ENCODE data around the gene SNX7.

GRCh38 chr1:98644510-98644909 lies 17.0 kb upstream of the SNX7 start:
- no peak for TF ChIP-seq GATA2 (IDR thresholded peaks at IDR 0.05; ENCODE audit: low read depth, low read length)
- no peak for TF ChIP-seq GATA3 (IDR thresholded peaks at IDR 0.05; ENCODE audit: low read depth, low read length)

Data from SH-SY5Y (cell line).